Activated CD8-positive, alpha-beta memory T cell treated with anti-CD3 and anti-CD28 coated beads, Interleukin-2, amount 50 U/mL, for 1 hour (primary cell): ENCODE data around the gene LRRC3.
"Not testable (repeated sequence)": the region's sequence is repeated elsewhere in the genome, so short reads cannot be mapped to it uniquely, and the experiment has no call there.

ENCODE experiments used
- DNase-seq: peaks from one replicate; pipeline ENCODE4 v3.0.0-alpha.2; 2020; ENCODE audit errors: extremely low read depth

The LRRC3 gene

DNA sequence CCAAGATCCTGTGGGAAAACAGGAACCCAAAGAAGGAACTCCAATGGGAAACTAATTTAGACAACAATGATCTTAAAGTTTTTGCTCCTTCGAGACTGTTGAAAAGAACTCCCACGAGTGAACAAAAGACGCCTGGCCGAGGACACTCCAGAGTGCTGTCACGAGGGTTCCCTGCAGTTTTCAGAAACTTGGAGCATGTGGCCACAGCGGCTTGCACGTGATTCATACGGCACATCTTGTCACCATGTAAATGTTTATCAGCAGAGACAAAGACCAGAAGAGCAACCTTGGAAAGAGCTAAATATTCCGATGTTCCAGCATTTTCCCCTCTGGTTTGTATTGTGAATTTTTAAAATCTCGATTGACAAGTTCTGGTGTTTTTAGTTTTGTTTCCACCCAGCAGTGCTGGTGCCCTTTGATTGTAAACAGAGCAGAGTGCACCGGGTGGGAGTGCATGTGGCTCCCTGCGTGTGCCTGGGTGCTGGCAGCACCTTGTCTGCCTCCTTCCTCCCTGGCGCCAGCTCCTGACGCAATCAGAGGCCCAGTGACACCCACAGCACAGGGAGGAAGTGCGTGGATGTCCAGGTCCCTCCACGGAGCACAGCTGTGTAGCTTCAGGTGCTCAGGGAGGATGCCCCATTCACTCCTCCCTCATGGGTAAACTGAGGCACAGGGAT, 23.0 kb downstream of the LRRC3 start:
- DNase-seq = no peak

DNA sequence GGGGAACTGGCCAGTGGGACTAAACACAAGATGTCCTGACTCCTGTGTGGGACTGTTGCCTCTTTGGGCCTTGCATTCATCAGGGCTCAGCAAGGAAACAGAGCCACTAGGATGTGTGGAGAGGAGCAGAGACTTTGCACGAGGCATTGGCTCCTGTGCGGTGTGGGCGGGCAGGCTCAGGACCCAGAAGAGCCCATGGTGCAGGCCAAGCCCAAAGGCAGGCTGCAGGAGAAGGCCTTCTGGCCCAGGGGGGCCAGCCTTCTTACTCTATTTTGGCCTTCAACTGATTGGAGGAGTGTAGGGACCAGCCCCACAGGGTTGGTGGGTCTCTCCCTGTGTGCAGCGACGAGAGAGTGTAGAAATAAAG, 23.5 kb downstream of the LRRC3 start:
- DNase-seq = no peak

DNA sequence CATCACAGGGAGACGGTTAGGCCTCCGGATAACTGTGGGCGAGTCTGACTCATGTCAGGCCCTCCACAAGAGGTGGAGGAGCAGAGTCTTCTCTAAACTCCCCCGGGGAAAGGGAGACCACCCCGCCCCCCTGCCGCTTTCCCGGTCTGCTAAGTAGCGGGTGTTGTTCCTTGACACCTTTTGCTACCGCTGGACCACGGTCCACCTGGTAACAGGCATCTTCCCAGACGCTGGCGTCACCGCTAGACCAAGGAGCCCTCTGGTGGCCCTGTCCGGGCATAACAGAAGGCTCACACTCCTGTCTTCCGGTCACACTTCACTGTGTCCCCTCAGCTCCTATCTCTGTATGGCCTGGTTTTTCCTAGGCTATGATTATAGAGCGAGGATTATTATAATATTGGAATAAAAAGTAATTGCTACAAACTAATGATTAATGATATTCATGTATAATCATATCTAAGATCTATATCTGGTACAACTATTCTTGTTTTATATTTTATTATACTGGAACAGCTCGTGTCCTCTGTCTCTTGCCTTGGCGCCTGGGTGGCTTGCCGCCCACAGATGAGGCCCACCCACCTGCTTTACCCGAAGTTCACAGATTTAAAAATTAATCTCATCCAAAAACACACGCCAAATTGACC, 24.4 kb downstream of the LRRC3 start:
- DNase-seq = not testable (repeated sequence)

DNA sequence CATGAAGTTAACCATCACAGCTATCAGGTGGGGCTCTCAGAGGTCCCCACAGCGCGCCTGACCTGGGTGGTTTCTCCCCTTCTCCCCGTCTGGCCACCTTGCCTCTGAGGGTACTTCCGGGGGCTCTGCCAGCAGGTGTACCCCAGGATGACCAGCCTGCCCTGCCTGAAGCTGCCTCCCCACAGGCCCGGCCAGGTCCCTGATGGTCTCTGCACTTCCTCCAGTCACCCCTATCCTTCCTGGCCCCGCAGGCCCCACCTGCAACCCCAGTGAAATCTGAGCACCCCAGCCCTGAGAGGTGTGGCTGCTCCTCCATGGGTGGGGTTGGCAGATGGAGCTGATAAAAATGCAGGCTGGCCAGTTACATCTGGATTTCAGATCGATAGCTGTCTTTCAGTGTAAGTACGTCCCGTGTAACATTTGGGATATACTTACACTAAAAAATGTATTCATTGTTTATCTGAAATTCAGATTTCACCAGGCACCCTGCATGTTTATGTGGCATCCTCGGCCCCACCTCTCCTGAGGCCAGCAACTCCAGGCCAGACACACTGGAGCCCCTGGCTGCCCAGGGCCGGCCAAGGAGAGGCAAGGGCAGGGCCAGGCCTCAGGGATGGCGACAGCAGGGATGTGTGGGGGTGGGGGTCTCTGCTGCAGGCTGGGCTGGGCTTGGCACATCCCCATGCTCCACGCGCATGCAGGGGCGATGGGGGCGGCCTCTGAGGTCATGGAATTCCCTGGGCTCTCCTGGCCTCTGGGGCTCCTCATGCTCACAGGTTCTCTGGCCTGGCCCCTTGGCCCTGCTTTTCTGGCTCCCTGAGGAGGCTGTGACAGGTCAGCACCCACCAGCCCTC, 25.1 kb downstream of the LRRC3 start:
- DNase-seq = no peak

DNA sequence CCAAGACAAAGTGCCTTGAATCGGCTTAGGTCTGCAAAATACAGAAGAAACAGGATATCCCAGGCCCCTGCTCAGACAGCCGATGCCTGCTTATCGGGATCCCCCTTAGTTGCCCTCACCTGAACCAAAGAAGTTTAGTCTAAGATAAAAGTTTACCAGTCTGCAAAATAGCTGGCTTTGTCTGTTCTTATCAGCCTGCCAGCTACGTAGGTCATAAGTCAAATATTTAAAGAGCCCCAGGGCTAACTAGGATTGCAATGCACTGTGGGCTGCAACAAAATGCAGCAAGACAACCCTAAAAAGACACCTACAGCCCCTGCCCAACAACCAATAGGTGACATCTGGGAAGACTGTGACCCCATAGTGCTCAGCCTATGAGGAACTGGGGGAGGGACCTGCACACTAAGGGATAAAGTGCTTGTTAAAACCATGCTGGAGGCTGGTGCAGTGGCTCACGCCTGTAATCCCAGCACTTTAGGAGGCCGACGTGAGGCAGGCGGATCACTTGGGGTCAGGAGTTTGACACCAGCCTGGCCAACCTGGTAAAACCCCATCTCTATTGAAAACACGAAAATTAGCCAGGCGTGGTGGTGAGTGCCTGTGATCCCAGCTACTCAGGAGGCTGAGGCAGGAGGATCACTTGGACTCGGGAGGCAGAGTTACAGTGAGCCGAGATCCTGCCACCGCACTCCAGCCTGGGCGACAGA, 27.4 kb downstream of the LRRC3 start:
- no peak for DNase-seq

DNA sequence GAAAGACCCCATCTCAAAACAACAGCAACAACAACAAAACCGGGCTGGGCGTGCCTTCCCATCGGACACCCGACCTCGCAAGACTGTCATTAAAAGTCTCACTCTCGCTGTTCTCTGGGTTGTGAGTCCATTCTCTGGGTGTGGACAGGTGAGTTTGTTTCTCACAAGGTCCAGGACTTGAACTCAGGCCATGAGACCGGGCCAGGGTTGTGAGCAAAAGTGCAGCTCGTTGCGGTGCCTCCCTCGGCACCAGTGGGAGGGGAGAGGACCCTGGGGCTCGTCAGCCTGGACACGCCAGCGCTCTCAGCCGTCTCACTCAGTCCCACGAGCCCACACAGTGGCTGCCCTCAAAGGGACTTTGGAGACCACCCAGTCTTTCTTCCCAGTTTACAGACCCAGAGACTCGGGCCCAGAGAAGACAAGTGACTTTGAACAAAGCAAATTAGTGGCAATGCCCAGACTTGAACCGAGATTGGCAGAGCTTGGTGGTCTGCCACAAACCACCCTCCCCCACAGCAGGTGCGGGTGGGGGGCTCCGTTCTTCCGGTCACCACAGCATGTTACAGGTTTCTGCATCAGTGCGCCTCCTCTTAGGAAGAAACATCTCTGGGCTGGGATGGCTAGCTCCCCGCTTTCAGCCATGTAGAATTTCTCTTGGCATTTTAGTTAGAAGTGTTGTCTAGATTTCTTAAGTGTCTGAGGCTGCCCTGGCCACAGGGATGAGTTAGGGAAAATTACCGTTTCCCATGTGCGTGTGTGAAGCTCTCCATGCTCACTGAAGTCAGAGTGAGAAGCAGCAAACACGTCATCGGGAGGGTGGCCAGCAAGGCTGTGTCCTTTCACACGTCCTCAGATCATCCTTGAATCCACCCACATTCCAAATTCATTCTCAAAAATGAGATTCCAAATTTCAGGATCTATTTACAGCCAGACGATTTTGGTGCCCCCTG, 28.3 kb downstream of the LRRC3 start:
- no peak for DNase-seq

DNA sequence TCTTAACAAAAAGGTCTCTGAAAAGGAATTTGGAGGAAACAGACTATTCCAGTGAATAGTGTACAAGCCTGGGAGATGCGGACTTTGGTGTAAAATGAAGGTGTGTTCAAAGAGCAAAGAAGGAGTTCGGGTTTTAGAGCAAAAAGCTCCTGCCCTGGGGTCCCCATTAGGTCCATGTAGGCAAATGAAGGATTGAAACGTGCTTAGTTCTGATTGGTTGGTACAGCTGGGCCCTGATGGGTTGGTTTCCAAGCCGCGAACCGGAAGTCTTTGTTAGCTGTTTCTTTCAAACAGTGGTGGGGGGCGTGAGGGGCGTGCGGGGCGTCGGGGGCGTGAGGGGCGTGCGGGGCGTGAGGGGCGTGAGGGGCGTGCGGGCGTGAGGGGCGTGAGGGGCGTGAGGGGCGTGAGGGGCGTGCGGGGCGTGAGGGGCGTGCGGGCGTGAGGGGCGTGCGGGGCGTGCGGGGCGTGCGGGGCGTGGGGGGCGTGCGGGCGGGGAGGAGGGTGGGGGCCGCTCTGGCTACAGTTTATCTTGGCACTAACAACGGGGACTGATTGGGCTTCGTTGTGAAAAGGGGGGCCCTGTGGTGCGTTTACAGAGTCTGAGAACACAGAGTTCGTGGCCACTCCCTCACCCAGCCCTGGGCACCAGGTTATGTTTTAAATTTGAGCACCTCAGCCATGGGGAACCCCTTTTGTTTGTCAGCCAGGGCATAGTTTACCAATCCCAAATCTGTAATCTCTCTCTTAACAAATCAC, 29.4 kb downstream of the LRRC3 start:
- DNase-seq = no peak

DNA sequence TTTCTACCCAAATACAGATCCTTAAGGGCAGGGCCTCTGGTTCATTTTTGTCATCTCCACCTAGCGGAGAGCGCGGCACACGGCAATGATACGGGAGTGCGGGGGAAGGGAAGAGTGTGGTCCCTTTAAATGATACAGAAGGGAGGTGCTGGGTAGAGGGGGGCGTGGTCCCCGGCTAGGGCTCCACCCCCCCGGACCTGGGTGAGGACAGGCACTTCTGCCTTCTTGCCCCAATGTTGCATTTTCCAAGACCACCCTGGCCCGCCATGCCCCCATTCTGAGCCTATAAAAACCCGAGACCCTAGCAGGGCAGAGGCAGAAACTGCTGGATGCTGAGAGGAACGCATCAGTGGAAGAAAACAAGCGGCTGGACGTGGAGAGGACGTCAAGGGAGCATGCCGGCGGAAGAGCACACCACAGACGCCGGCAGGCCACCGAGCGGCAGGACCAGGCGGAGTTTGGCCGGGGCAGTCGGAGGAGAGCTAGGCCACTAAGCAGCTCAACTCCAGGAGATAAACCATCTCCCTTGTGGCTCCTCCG, 30.0 kb downstream of the LRRC3 start:
- DNase-seq = peak; percentile 7

DNA sequence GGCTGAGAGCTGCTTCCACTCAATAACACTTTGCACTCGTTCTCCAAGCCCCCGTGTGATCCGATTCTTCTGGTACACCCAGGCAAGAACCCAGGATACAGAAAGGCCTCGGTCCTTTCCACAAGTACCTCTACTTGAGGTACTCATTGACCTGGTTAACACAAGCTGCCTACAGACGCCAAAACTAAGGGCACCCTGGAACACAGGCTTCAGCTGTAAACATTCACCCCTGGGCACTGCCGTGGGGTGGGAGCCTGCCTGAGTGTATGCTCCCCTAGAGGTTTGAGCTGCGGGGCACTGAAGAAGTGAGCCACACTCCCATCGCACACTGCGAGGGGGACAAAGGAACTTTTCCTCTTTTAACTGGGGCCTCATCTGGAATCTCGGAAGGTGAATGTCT, 30.5 kb downstream of the LRRC3 start:
- DNase-seq = no peak

DNA sequence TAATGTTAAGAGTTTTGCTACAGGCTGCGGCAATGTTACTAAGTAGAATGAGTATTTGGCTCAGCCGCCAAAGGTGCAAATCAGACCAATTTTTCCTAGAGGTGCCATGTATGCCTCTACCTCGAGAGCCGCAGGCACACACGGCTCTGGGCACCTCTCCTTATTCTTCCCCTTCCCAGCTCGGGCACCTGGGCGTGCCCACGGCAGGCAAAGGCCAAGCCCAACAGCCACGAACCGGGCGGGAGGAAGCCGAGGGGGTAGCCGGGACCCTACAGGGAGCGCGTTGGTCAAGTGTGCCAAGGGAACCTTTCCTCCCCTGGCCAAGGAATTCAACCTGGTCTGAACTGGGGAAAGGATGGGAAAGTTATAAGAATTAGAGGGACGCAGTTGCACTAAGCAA, 31.0 kb downstream of the LRRC3 start:
- DNase-seq = no peak

DNA sequence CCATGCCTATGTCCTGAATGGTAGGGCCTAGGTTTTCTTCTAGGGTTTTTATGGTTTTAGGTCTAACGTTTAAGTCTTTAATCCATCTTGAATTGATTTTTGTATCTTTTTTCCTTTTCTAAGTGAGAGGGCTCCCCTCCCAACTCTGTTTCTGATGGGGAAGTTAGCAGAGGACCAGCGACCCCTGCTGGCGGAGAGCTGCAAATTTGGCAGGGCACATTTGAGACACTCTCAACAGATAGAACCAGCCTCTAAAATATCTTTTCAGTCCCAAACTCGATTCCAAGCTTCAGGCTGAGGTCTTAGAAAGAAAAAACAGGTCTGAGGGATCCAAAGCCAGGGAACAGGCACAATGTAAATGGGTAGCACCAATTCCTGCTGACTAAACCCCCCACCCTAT, 32.5 kb downstream of the LRRC3 start:
- no peak for DNase-seq

DNA sequence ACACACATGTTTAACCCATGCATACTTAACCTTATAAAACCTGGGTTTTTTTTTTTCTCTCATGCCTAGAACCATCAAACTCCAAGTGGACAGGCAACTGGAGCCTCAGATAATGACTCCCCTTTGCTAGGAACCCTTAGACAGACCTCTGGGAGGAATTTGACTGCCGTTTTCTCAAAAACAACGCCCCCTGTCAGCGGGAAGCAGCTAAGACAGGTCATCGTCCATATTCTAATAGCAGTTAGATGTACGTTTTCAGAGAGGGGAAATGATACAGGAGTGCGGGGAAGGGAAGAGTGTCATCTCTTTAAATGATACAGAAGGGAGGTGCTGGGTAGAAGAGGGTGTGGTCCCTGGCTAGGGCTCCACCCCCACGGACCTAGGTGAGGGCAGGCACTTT, 34.7 kb downstream of the LRRC3 start:
- DNase-seq = no peak

DNA sequence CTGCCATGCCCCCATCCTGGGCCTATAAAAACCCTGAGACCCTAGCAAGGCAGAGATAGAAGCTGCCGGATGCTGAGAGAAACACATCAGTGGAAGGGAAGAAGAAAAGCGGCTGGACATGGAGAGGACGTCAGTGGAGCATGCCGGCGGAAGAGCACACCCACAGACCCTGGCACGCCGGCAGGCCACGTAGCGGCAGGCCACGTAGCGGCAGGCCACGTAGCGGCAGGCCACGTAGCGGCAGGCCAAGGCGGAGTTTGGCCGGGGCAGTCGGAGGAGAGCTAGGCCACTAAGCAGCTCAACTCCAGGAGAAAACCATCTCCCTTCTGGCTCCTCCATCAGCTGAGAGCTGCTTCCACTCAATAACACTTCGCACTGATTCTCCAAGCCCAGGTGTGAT, 35.1 kb downstream of the LRRC3 start:
- no peak for DNase-seq

DNA sequence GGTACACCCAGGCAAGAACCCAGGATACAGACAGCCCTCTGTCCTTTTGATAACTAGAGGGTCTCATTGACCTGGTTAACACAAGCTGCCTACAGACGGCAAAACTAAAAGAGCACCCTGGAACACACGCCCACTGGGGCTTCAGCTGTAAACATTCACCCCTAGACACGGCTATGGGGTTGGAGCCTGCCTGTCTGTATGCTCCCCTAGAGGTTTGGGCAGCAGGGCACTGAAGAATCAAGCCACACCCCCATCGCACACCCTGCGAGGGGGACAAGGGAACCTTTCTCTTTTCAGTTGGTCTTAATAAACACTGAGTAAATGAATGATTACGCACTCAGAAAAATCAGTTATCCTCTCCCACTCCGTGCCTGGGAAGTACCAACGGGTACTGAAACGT, 35.5 kb downstream of the LRRC3 start:
- DNase-seq = no peak

DNA sequence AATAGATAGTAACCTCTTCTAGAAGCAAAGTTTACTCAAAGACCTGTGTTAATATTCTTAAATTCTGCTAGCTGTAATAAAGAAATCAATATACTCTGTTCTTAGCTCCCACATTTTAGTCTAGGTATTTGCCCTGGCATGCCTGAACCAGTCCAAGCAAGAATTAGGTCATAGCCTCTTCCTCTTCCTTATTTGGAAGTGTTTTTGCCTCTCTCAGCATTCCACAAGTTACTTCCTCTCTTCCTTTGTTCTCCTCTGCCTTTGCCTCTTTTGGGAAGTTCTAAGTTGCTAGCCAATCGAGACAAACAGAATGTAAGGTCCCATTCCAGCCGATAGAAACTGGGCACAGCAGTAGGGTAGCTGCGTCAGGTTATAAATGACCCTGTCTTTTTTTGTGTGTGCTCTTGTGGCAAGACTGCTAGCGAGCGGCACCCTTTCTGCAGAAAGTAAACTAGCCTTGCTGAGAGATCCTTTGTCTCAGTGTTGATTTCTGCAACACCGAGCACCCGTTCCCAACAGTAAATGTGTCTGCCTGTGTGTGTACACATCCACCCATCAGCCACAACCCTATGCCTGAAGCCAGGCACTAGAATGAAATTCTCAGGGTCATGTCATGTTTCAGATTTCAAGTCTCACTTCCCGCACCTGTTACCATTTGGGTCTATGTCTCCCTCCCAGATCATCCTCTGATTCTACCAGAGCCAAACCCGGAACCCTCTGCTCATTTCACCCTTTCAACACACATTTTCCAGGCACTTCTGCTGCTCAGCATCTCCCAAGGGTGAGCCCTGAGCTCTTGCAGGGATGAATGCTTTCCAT, 37.5 kb downstream of the LRRC3 start:
- DNase-seq = no peak

DNA sequence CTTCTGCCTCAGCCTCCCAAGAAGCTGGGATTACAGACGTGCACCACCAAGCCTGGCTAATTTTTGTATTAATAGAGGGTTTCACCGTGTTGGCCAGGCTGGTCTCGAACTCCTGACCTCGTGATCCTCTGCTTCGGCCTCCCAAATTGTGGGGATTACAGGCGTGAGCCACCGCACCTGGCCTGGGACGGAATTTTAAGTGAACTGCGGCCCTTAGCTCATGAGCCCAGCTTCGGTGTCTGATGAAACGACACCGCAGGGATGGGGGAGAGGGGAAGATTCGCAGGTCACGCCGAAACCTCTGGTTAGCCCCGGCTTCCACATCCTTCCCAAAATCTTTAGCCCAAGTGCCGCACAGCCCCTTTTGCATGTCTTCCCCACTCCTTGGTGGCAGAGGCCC, 39.1 kb downstream of the LRRC3 start:
- no peak for DNase-seq

DNA sequence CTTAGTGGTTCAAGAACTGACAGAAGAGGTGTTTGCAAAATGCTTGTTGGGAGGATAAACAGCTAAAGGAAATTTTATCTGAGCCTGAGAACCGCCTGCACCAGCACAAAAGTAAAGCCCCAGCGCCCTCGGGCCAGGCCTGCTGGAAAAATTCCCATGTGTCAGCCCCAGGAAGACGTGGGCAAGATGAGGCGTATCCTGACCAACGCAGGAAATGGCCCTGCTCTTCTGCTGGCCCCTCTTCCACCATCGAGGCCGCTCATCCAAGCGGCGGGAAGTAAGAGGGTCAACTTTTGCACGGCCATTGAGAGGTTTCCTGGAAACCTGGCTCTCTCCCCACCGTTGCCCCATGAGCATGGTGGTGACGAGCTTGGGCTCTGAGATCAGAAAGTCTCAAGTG, 39.6 kb downstream of the LRRC3 start:
- no peak for DNase-seq

DNA sequence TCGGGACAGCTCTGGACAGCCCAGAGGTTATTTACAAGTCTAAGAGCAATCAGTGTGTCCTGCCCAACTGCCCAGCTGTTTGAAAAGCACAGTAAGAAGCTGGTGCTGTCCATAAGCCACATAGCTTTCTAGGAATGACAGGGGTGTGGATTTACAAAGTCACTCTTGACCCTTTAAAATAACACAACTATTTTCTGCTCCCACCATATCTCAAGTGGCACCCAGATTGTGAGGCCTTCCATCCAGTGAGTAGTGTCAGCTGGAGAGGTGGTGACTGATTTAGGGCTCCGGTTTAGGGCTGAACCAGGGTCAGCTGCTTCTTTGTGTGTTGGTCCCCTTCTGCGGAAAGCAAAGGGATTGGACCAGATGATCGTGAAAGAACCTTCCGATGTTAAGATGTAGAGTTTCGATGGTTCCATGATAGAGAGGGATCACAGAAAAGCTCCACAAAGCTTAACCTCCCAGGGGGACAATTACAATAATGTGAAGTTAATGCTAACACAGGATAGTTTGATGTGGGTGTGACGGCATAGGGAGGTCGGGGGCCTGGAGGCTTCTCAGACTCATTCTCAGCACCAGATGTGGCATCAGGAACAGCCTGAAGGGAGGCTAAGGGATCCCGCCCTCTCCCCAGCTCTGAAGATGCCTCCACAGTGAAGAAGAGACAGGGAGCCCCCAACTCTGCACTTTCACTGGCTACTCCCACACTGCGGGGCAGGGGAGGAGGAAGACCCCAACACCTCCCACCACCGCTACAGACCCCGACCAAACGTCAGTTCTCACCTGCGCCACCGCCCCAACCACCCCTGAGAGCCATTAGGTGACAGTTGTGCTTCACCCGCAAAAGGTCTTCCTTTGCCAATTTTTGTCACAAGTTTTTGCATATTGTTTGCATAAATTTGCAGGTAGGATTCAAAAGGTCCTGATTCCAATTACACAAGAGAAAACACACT, 40.6 kb downstream of the LRRC3 start:
- DNase-seq = no peak
